Activated CD8-positive, alpha-beta T cell treated with anti-CD3 and anti-CD28 coated beads for 36 hours (primary cell): ENCODE results near the gene ITGAX. TPM values are rescaled to one million over a fixed set of nuclear protein-coding genes. Genes with fewer than 3 reads are reported as not detected.

ENCODE experiments used
- ATAC-seq: fragments of 200-7000 bp; cut with Tn5 transposase; one replicate; pipeline ENCODE4 v1.10.0; 2021; ENCODE audit warnings: mild to moderate bottlenecking, moderate library complexity
- CTCF ChIA-PET: fragments of 350-600 bp; sonication (Branson Sonifier 250); formaldehyde crosslinking; loops from one replicate; lab custom pipeline; 2021; ENCODE audit warnings: antibody characterized with exemption; lab: Charles Lee
- POLR2A ChIA-PET: fragments of 350-600 bp; sonication (Branson Sonifier 250); formaldehyde crosslinking; loops from one replicate; lab custom pipeline; 2021; ENCODE audit warnings: antibody characterized with exemption; lab: Charles Lee
- DNase-seq: peaks from one replicate; pipeline ENCODE4 v3.0.0-alpha.2; 2020
- H3K27ac Mint-ChIP-seq: one replicate; pipeline ENCODE4 v1.8.0; 2021; ENCODE audit warnings: mild to moderate bottlenecking, mixed read lengths
- H3K27me3 Mint-ChIP-seq: one replicate; pipeline ENCODE4 v1.8.0; 2021; ENCODE audit warnings: mixed read lengths
- H3K36me3 Mint-ChIP-seq: one replicate; pipeline ENCODE4 v1.8.0; 2021; ENCODE audit warnings: low read depth, mixed read lengths
- H3K4me1 Mint-ChIP-seq: one replicate; pipeline ENCODE4 v1.8.0; 2021; ENCODE audit warnings: low read depth, mixed read lengths
- H3K4me3 Mint-ChIP-seq: one replicate; pipeline ENCODE4 v1.8.0; 2021; ENCODE audit warnings: mild to moderate bottlenecking, moderate library complexity, mixed read lengths
- H3K9me3 Mint-ChIP-seq: one replicate; pipeline ENCODE4 v1.8.0; 2021; ENCODE audit warnings: mixed read lengths
- intact Hi-C: fragments of 100-400 bp; cut with micrococcal nuclease; formaldehyde crosslinking; loops from one replicate; pipeline ENCODE4 v1.10.0; 2022
- total RNA-seq, 2 experiments: library from RNA; stranded (reverse); gene quantifications; one replicate each; pipeline ENCODE4 v1.2.3, GENCODE V29; 2021
- TF ChIP-seq, protein P1 (sequence below): fragments of 200-600 bp; IDR thresholded peaks from one replicate; pipeline ENCODE4 v1.8.0; 2022; ENCODE audit warnings: antibody characterized with exemption, mild to moderate bottlenecking

ITGAX gene
- total RNA-seq, 2 experiments from 2014 or later: 4.4 to 5.4 TPM

DNA sequence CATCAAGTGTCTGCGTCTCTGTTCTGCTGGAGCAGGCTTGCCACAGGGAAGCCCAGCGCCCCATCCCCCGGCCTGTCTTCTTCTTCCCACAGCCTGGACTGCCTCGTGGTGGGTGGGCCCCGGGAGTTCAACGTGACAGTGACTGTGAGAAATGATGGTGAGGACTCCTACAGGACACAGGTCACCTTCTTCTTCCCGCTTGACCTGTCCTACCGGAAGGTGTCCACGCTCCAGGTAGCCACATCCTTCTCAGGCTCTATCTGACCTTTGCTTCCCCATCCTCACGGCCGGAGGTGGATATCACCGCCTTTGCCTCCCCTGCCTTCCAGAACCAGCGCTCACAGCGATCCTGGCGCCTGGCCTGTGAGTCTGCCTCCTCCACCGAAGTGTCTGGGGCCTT, 29.8 kb upstream of the ITGAX start:
- ATAC-seq (no peak), DNase-seq (no peak)
- Mint-ChIP-seq H3K9me3 (peaks cover 10% of the 10 kb centered on the region), H3K27me3 (no peaks in the 10 kb centered on the region), H3K36me3 (peaks cover 2% of the 10 kb centered on the region), H3K4me3 (no peak overlapping the region), H3K4me1 (peaks cover 4% of the 10 kb centered on the region), H3K27ac (no peak overlapping the region)
- POLR2A ChIA-PET: no interaction called here
- intact Hi-C loops: no loop called here
- TF ChIP-seq, protein P1, sequence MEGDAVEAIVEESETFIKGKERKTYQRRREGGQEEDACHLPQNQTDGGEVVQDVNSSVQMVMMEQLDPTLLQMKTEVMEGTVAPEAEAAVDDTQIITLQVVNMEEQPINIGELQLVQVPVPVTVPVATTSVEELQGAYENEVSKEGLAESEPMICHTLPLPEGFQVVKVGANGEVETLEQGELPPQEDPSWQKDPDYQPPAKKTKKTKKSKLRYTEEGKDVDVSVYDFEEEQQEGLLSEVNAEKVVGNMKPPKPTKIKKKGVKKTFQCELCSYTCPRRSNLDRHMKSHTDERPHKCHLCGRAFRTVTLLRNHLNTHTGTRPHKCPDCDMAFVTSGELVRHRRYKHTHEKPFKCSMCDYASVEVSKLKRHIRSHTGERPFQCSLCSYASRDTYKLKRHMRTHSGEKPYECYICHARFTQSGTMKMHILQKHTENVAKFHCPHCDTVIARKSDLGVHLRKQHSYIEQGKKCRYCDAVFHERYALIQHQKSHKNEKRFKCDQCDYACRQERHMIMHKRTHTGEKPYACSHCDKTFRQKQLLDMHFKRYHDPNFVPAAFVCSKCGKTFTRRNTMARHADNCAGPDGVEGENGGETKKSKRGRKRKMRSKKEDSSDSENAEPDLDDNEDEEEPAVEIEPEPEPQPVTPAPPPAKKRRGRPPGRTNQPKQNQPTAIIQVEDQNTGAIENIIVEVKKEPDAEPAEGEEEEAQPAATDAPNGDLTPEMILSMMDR: no peak
- CTCF ChIA-PET: no interaction called here

DNA sequence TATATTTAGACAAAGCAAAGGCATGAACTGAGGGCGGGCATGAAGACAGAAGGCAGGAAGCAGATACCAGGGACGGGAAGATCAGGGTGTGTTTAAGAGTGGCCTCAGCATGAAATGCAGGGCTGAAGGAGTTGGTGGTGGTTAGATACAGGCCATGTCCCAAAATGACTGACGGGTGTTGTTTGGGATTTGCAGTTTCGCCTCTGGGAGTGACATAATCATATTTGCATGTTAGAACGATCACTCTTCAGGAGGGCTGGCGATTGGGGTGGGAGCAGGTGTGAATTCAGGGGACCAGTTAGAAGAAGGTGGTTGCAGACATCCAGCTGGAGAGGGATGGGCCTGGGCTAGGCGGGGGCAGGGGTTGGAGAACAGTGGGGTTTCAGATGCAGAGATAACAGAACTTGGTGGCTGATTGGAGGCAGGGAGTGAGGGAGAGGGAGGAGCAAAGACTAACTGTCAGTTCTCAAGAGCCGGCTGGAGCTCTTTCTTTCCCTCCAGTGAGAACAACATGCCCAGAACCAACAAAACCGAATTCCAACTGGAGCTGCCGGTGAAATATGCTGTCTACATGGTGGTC, 27.2 kb upstream of the ITGAX start:
- Mint-ChIP-seq H3K27ac (no peak overlapping the region), H3K9me3 (peaks cover 2% of the 10 kb centered on the region), H3K4me1 (peaks cover 14% of the 10 kb centered on the region), H3K27me3 (peaks cover 2% of the 10 kb centered on the region), H3K4me3 (no peak overlapping the region), H3K36me3 (peaks cover 2% of the 10 kb centered on the region)
- ChIA-PET CTCF (no interaction called here), POLR2A (no interaction called here)
- DNase-seq: no peak
- ATAC-seq: no peak
- TF ChIP-seq, protein P1: no peak
- intact Hi-C loops: no loop called here

GRCh38 chr16:31328322-31329052, 26.5 kb upstream of the ITGAX start:
- intact Hi-C loops: no loop called here
- CTCF ChIA-PET: no interaction called here
- POLR2A ChIA-PET: no interaction called here
- no peaks in the 10 kb centered on the region for H3K36me3 Mint-ChIP-seq
- H3K9me3 Mint-ChIP-seq: no peaks in the 10 kb centered on the region
- H3K4me3 Mint-ChIP-seq: no peak overlapping the region
- no peak overlapping the region for H3K27ac Mint-ChIP-seq
- ATAC-seq (no peak), DNase-seq (no peak)
- H3K27me3 Mint-ChIP-seq: peaks cover 2% of the 10 kb centered on the region
- H3K4me1 Mint-ChIP-seq: peaks cover 14% of the 10 kb centered on the region
- TF ChIP-seq, protein P1: no peak

GRCh38 chr16:31329671-31330552, 25.1 kb upstream of the ITGAX start:
- H3K9me3 Mint-ChIP-seq: no peaks in the 10 kb centered on the region
- CTCF ChIA-PET: no interaction called here
- peaks cover 2% of the 10 kb centered on the region for H3K27me3 Mint-ChIP-seq
- TF ChIP-seq, protein P1: no peak
- POLR2A ChIA-PET: no interaction called here
- peaks cover 16% of the 10 kb centered on the region for H3K4me1 Mint-ChIP-seq
- no peak for DNase-seq
- H3K4me3 Mint-ChIP-seq: no peak overlapping the region
- no peak for ATAC-seq
- H3K27ac Mint-ChIP-seq: no peak overlapping the region
- intact Hi-C loops: no loop called here
- H3K36me3 Mint-ChIP-seq: no peaks in the 10 kb centered on the region

GRCh38 chr16:31330553-31330890, 24.5 kb upstream of the ITGAX start:
- intact Hi-C loops: no loop called here
- Mint-ChIP-seq H3K27ac (no peak overlapping the region), H3K36me3 (no peaks in the 10 kb centered on the region), H3K4me3 (peak overlapping the region; percentile 71), H3K9me3 (no peaks in the 10 kb centered on the region), H3K27me3 (peaks cover 2% of the 10 kb centered on the region), H3K4me1 (peaks cover 16% of the 10 kb centered on the region)
- ChIA-PET CTCF (no interaction called here), POLR2A (no interaction called here)
- ATAC-seq: no peak
- no peak for DNase-seq
- TF ChIP-seq, protein P1: no peak
